ENCODE data around the gene NRXN3.

The NRXN3 gene

DNA sequence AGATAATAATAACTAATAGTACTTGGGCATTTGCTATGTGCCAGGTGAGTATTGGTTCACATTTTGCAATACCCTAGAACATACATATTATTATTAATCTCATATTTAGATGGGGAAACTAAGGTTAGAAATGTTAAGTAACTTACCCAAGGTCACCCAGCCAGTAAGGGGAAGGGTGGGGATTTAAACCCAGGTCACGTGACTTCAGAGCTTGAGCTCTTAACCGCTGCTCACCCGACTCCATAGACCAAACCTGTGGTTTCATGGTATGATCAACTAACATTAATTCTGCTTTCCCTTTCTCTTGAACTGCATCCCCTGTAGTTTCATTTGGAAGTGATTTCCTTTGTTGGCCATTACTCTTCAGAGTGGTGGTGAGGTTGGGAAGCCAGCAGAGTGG is 242.3 kb downstream of the NRXN3 start:
- Histone ChIP-seq H3K4me1 (ENCODE audit: control extremely low read depth in 1 of 4, control insufficient read depth in 4 of 4, insufficient read depth in 4 of 4, low read length in 3 of 4) (no peaks in the 10 kb centered on the region), H3K4me3 (ENCODE audit: control insufficient read depth in 1 of 7, extremely low read depth in 1 of 7, insufficient read depth in 4 of 7, low read depth in 2 of 7, low read length in 6 of 7) (no peak overlapping the region), H3K27me3 (replicated peaks in 2 of 5; ENCODE audit: control insufficient read depth in 4 of 5, insufficient read depth in 5 of 5, low read length in 4 of 5) (peaks cover 0 to 1% (median 0%) of the 10 kb centered on the region in 5 experiments), H3K9me3 (ENCODE audit: control extremely low read depth in 1 of 5, control insufficient read depth in 4 of 5, insufficient read depth in 2 of 5, low read depth in 1 of 5, low read length in 4 of 5) (no peaks in the 10 kb centered on the region), H3K36me3 (ENCODE audit: control insufficient read depth in 4 of 4, insufficient read depth in 4 of 4, low read length in 3 of 4) (no peaks in the 10 kb centered on the region), H3K27ac (ENCODE audit: insufficient read depth in 1 of 2, low read depth in 1 of 2, low read length in 2 of 2, poor library complexity in 1 of 2, severe bottlenecking in 2 of 2) (no peak overlapping the region)
- ChIA-PET POLR2A (no interaction called here), CTCF (no interaction called here)
- WGBS (ENCODE audit: insufficient coverage) = no CpG with 5 or more reads among the region's 3 CpGs
- DNase-seq = no peak

DNA sequence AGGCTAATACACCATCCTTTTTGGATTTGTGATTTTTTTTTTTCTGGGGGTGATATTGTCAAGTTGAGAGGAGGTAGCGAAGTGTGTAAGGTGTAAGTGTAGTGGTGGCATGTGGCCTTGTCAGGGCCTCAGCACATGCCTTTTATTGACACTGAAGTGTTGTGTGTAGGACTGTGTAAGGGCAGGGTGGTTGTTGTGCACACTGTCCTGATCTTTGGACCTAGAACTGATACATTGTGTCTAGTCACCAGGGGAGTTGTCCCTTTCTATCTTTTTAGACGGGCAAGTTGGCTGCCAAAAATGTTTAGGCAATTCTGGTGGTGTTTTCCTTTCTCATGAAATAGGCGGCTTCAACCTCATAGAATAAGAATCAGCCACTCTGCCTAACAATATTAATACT is 244.0 kb downstream of the NRXN3 start:
- Histone ChIP-seq H3K27me3 (replicated peaks in 2 of 5; ENCODE audit: control insufficient read depth in 4 of 5, insufficient read depth in 5 of 5, low read length in 4 of 5) (no peaks in the 10 kb centered on the region), H3K9me3 (ENCODE audit: control extremely low read depth in 1 of 5, control insufficient read depth in 4 of 5, insufficient read depth in 2 of 5, low read depth in 1 of 5, low read length in 4 of 5) (no peaks in the 10 kb centered on the region), H3K4me1 (ENCODE audit: control extremely low read depth in 1 of 4, control insufficient read depth in 4 of 4, insufficient read depth in 4 of 4, low read length in 3 of 4) (no peaks in the 10 kb centered on the region), H3K4me3 (ENCODE audit: control insufficient read depth in 1 of 7, extremely low read depth in 1 of 7, insufficient read depth in 4 of 7, low read depth in 2 of 7, low read length in 6 of 7) (no peak overlapping the region), H3K27ac (ENCODE audit: insufficient read depth in 1 of 2, low read depth in 1 of 2, low read length in 2 of 2, poor library complexity in 1 of 2, severe bottlenecking in 2 of 2) (no peak overlapping the region), H3K36me3 (ENCODE audit: control insufficient read depth in 4 of 4, insufficient read depth in 4 of 4, low read length in 3 of 4) (no peaks in the 10 kb centered on the region)
- POLR2A ChIA-PET = no interaction called here
- 90% methylated on average over 2 of the region's 3 CpGs for WGBS (ENCODE audit: insufficient coverage)
- no peak for DNase-seq
- CTCF ChIA-PET = no interaction called here

DNA sequence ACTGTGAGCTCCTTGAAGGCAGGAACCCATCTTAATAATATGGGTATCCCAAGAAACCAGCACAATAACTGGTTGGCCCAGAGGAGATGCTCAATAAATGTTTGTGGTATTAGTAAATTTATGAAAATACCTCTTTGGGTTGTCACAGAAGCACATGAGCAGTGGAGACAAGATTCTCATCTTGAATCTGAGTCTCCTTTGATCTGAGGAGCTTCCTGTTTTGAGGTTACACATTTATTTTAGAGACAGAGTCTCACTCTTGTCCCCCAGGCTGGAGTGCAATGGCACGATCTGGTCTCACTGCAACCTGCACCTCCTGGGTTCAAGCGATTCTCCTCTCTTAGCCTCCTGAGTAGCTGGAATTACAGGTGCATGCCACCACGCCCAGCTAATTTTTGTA is 247.4 kb downstream of the NRXN3 start:
- H3K4me1 ChIP-seq (ENCODE audit: control extremely low read depth in 1 of 4, control insufficient read depth in 4 of 4, insufficient read depth in 4 of 4, low read length in 3 of 4) = no peaks in the 10 kb centered on the region
- H3K9me3 ChIP-seq (ENCODE audit: control extremely low read depth in 1 of 5, control insufficient read depth in 4 of 5, insufficient read depth in 2 of 5, low read depth in 1 of 5, low read length in 4 of 5) = no peaks in the 10 kb centered on the region
- peaks cover 0 to 2% (median 0%) of the 10 kb centered on the region in 5 experiments for H3K27me3 ChIP-seq (replicated peaks in 2 of 5; ENCODE audit: control insufficient read depth in 4 of 5, insufficient read depth in 5 of 5, low read length in 4 of 5)
- POLR2A ChIA-PET = no interaction called here
- H3K4me3 ChIP-seq (ENCODE audit: control insufficient read depth in 1 of 7, extremely low read depth in 1 of 7, insufficient read depth in 4 of 7, low read depth in 2 of 7, low read length in 6 of 7) = no peak overlapping the region
- no peak overlapping the region for H3K27ac ChIP-seq (ENCODE audit: insufficient read depth in 1 of 2, low read depth in 1 of 2, low read length in 2 of 2, poor library complexity in 1 of 2, severe bottlenecking in 2 of 2)
- H3K36me3 ChIP-seq (ENCODE audit: control insufficient read depth in 4 of 4, insufficient read depth in 4 of 4, low read length in 3 of 4) = no peaks in the 10 kb centered on the region
- WGBS (ENCODE audit: insufficient coverage) = 100% methylated on average over 3 of the region's 3 CpGs
- CTCF ChIA-PET = no interaction called here
- DNase-seq = no peak

DNA sequence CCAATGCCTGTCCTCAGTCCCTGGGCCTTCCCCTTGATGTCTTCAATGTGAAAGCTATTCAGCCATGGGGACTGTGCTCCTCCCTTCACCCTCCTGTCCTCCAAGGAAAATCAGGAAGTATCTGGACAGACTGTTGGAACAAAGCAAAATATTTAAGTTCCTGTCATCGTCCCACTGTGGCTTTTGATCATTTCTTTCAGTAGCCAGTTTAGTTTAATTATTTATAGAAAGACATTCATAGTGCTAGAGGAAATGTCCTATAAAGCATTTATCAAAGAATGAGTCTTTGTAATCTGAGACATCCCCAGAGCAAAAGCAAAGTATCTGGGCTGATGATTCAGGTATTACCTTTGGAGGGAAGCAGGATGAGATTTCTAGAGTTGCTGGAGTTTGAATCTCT is 254.1 kb downstream of the NRXN3 start:
- no peak overlapping the region for H3K27ac ChIP-seq (ENCODE audit: insufficient read depth in 1 of 2, low read depth in 1 of 2, low read length in 2 of 2, poor library complexity in 1 of 2, severe bottlenecking in 2 of 2)
- H3K36me3 ChIP-seq (ENCODE audit: control insufficient read depth in 4 of 4, insufficient read depth in 4 of 4, low read length in 3 of 4) = no peaks in the 10 kb centered on the region
- ChIA-PET POLR2A (no interaction called here), CTCF (no interaction called here)
- no CpG with 5 or more reads among the region's 1 CpG for WGBS (ENCODE audit: insufficient coverage)
- H3K9me3 ChIP-seq (ENCODE audit: control extremely low read depth in 1 of 5, control insufficient read depth in 4 of 5, insufficient read depth in 2 of 5, low read depth in 1 of 5, low read length in 4 of 5) = no peaks in the 10 kb centered on the region
- no peak overlapping the region for H3K4me3 ChIP-seq (ENCODE audit: control insufficient read depth in 1 of 7, extremely low read depth in 1 of 7, insufficient read depth in 4 of 7, low read depth in 2 of 7, low read length in 6 of 7)
- no peak for DNase-seq
- H3K27me3 ChIP-seq (replicated peaks in 2 of 5; ENCODE audit: control insufficient read depth in 4 of 5, insufficient read depth in 5 of 5, low read length in 4 of 5) = peaks cover 0 to 2% (median 0%) of the 10 kb centered on the region in 5 experiments
- no peaks in the 10 kb centered on the region for H3K4me1 ChIP-seq (ENCODE audit: control extremely low read depth in 1 of 4, control insufficient read depth in 4 of 4, insufficient read depth in 4 of 4, low read length in 3 of 4)

- H3K4me3 ChIP-seq (ENCODE audit: control insufficient read depth in 1 of 7, extremely low read depth in 1 of 7, insufficient read depth in 4 of 7, low read depth in 2 of 7, low read length in 6 of 7) = no peak overlapping the region
- CTCF ChIA-PET = no interaction called here
- H3K36me3 ChIP-seq (ENCODE audit: control insufficient read depth in 4 of 4, insufficient read depth in 4 of 4, low read length in 3 of 4) = no peaks in the 10 kb centered on the region
- H3K9me3 ChIP-seq (ENCODE audit: control extremely low read depth in 1 of 5, control insufficient read depth in 4 of 5, insufficient read depth in 2 of 5, low read depth in 1 of 5, low read length in 4 of 5) = no peaks in the 10 kb centered on the region
- peaks cover 0 to 2% (median 0%) of the 10 kb centered on the region in 5 experiments for H3K27me3 ChIP-seq (replicated peaks in 2 of 5; ENCODE audit: control insufficient read depth in 4 of 5, insufficient read depth in 5 of 5, low read length in 4 of 5)
- H3K27ac ChIP-seq (ENCODE audit: insufficient read depth in 1 of 2, low read depth in 1 of 2, low read length in 2 of 2, poor library complexity in 1 of 2, severe bottlenecking in 2 of 2) = no peak overlapping the region
- POLR2A ChIA-PET = no interaction called here
- no peaks in the 10 kb centered on the region for H3K4me1 ChIP-seq (ENCODE audit: control extremely low read depth in 1 of 4, control insufficient read depth in 4 of 4, insufficient read depth in 4 of 4, low read length in 3 of 4)
- WGBS (ENCODE audit: insufficient coverage) = 100% methylated on average over 1 of the region's 2 CpGs
- no peak for DNase-seq
Measured at GRCh38 chr14:78425330-78425729, 255.2 kb downstream of the NRXN3 start.

- WGBS (ENCODE audit: insufficient coverage) = 50% methylated on average over 1 of the region's 4 CpGs
- Histone ChIP-seq H3K4me1 (ENCODE audit: control extremely low read depth in 1 of 4, control insufficient read depth in 4 of 4, insufficient read depth in 4 of 4, low read length in 3 of 4) (no peaks in the 10 kb centered on the region), H3K27me3 (replicated peaks in 2 of 5; ENCODE audit: control insufficient read depth in 4 of 5, insufficient read depth in 5 of 5, low read length in 4 of 5) (peaks cover 0 to 2% (median 0%) of the 10 kb centered on the region in 5 experiments), H3K27ac (ENCODE audit: insufficient read depth in 1 of 2, low read depth in 1 of 2, low read length in 2 of 2, poor library complexity in 1 of 2, severe bottlenecking in 2 of 2) (no peak overlapping the region), H3K9me3 (ENCODE audit: control extremely low read depth in 1 of 5, control insufficient read depth in 4 of 5, insufficient read depth in 2 of 5, low read depth in 1 of 5, low read length in 4 of 5) (no peaks in the 10 kb centered on the region), H3K36me3 (ENCODE audit: control insufficient read depth in 4 of 4, insufficient read depth in 4 of 4, low read length in 3 of 4) (no peaks in the 10 kb centered on the region), H3K4me3 (ENCODE audit: control insufficient read depth in 1 of 7, extremely low read depth in 1 of 7, insufficient read depth in 4 of 7, low read depth in 2 of 7, low read length in 6 of 7) (no peak overlapping the region)
- DNase-seq = no peak
- CTCF ChIA-PET = no interaction called here
- POLR2A ChIA-PET = no interaction called here
Measured at GRCh38 chr14:78425782-78426181, 255.6 kb downstream of the NRXN3 start.

DNA sequence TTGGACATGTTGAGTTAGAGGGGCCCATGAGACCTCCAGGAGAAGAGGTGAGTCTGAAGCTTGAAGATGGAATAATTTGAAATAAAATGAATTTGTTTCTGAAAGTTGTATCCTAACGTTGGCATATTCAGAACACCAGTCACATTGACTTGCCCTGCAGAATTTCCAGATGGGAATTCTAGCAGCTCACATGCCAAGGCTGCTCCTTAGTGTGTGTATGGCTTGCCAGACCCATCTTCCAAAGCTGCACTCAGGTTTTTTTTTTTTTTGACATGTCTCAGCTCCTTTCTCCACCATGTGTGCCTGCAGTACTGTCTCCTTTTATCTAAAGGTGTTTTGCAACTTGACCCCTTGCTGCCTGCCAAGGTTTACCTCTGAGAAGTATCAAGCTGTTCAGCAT is 261.9 kb downstream of the NRXN3 start:
- H3K36me3 ChIP-seq (ENCODE audit: control insufficient read depth in 4 of 4, insufficient read depth in 4 of 4, low read length in 3 of 4) = no peaks in the 10 kb centered on the region
- H3K4me3 ChIP-seq (ENCODE audit: control insufficient read depth in 1 of 7, extremely low read depth in 1 of 7, insufficient read depth in 4 of 7, low read depth in 2 of 7, low read length in 6 of 7) = no peak overlapping the region
- ChIA-PET POLR2A (no interaction called here), CTCF (no interaction called here)
- WGBS (ENCODE audit: insufficient coverage) = 91% methylated on average over 1 of the region's 1 CpG
- no peak overlapping the region for H3K27ac ChIP-seq (ENCODE audit: insufficient read depth in 1 of 2, low read depth in 1 of 2, low read length in 2 of 2, poor library complexity in 1 of 2, severe bottlenecking in 2 of 2)
- no peaks in the 10 kb centered on the region for H3K27me3 ChIP-seq (replicated peaks in 2 of 5; ENCODE audit: control insufficient read depth in 4 of 5, insufficient read depth in 5 of 5, low read length in 4 of 5)
- H3K9me3 ChIP-seq (ENCODE audit: control extremely low read depth in 1 of 5, control insufficient read depth in 4 of 5, insufficient read depth in 2 of 5, low read depth in 1 of 5, low read length in 4 of 5) = no peaks in the 10 kb centered on the region
- no peaks in the 10 kb centered on the region for H3K4me1 ChIP-seq (ENCODE audit: control extremely low read depth in 1 of 4, control insufficient read depth in 4 of 4, insufficient read depth in 4 of 4, low read length in 3 of 4)
- DNase-seq = no peak

All from common myeloid progenitor, CD34-positive (primary cell).